Measurements from ENCODE around the gene ACVR2A. TPM values are rescaled to one million over a fixed set of nuclear protein-coding genes. Genes with fewer than 3 reads are reported as not detected.

The ACVR2A gene
- polyA plus RNA-seq, 4 donors = 8.0 to 22.2 (median 9.8) TPM

- DNase-seq (no peak), FAIRE-seq (no peak)
- Histone ChIP-seq H3K4me1 (ENCODE audit: control insufficient read depth in 3 of 3, insufficient read depth in 2 of 3, low read depth in 1 of 3, low read length in 2 of 3) (no peaks in the 10 kb centered on the region), H3K4me3 (ENCODE audit: low read depth in 1 of 3, low read length in 3 of 3) (no peak overlapping the region), H3K9me3 (ENCODE audit: control insufficient read depth in 2 of 2, insufficient read depth in 1 of 2, low read depth in 1 of 2, low read length in 1 of 2) (no peaks in the 10 kb centered on the region), H3K27ac (ENCODE audit: low read depth in 1 of 3, low read length in 2 of 3) (no peak overlapping the region), H3K36me3 (ENCODE audit: control insufficient read depth in 3 of 3, insufficient read depth in 2 of 3, low read depth in 1 of 3, low read length in 3 of 3) (peaks cover 0 to 4% (median 2%) of the 10 kb centered on the region in 3 donors), H3K27me3 (ENCODE audit: control insufficient read depth in 3 of 3, insufficient read depth in 3 of 3, low read length in 3 of 3) (no peaks in the 10 kb centered on the region)
- WGBS, 3 donors = 72 to 82% (median 75%) methylated on average over 4 of the region's 4 CpGs
Measured at GRCh38 chr2:147917161-147917560, 72.3 kb downstream of the ACVR2A start.

DNA sequence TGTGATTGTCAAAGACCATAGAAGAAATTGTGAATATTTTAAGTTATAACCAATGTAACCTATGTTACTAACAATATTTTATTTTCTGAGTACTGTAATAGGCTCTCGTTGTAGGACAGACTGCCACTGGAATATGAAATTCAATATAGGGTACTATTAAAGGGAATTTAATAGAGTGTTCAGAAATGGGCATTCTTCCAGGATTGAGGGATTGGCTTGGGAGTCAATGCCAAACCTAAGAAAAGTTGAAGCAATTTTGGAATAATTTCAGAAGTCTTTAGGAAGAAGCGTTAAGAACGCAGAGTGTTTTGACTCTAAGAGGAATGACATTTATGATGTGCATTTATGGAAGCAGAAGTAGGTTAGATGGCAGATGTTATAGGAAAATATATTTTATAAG, 79.0 kb downstream of the ACVR2A start:
- FAIRE-seq (no peak), DNase-seq (no peak)
- no peaks in the 10 kb centered on the region for H3K9me3 ChIP-seq (ENCODE audit: control insufficient read depth in 2 of 2, insufficient read depth in 1 of 2, low read depth in 1 of 2, low read length in 1 of 2)
- H3K4me3 ChIP-seq (ENCODE audit: low read depth in 1 of 3, low read length in 3 of 3) = no peak overlapping the region
- H3K36me3 ChIP-seq (ENCODE audit: control insufficient read depth in 3 of 3, insufficient read depth in 2 of 3, low read depth in 1 of 3, low read length in 3 of 3) = peaks cover 2 to 9% (median 4%) of the 10 kb centered on the region in 3 donors
- 88 to 93% (median 92%) methylated on average over 3 of the region's 3 CpGs for WGBS, 3 donors
- H3K27ac ChIP-seq (ENCODE audit: low read depth in 1 of 3, low read length in 2 of 3) = no peak overlapping the region
- H3K4me1 ChIP-seq (ENCODE audit: control insufficient read depth in 3 of 3, insufficient read depth in 2 of 3, low read depth in 1 of 3, low read length in 2 of 3) = no peaks in the 10 kb centered on the region
- no peaks in the 10 kb centered on the region for H3K27me3 ChIP-seq (ENCODE audit: control insufficient read depth in 3 of 3, insufficient read depth in 3 of 3, low read length in 3 of 3)

DNA sequence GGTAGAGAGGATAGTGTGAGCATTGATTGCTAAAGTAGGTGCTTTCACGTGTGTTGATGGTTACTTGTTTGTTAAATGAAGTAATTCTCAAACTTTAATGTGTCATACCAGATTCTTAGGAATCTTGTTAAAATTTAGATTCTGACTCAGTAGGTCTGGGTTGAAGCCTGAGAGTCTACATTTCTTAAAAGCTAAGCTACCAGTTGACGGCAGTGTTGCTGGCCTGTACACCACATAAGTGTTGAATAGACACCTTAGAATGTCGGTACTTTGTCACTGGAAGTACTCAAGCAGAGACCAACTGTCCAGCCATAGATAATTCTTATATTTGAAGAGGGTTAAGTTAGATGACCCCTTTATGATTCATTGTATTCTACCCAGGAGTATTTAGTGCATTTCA, 79.8 kb downstream of the ACVR2A start:
- DNase-seq (no peak), FAIRE-seq (no peak)
- Histone ChIP-seq H3K4me1 (ENCODE audit: control insufficient read depth in 3 of 3, insufficient read depth in 2 of 3, low read depth in 1 of 3, low read length in 2 of 3) (no peaks in the 10 kb centered on the region), H3K27ac (ENCODE audit: low read depth in 1 of 3, low read length in 2 of 3) (no peak overlapping the region), H3K27me3 (ENCODE audit: control insufficient read depth in 3 of 3, insufficient read depth in 3 of 3, low read length in 3 of 3) (no peaks in the 10 kb centered on the region), H3K9me3 (ENCODE audit: control insufficient read depth in 2 of 2, insufficient read depth in 1 of 2, low read depth in 1 of 2, low read length in 1 of 2) (no peaks in the 10 kb centered on the region), H3K4me3 (ENCODE audit: low read depth in 1 of 3, low read length in 3 of 3) (no peak overlapping the region), H3K36me3 (ENCODE audit: control insufficient read depth in 3 of 3, insufficient read depth in 2 of 3, low read depth in 1 of 3, low read length in 3 of 3) (peaks cover 2 to 9% (median 4%) of the 10 kb centered on the region in 3 donors)
- WGBS, 3 donors = 91 to 96% (median 93%) methylated on average over 3 of the region's 3 CpGs

GRCh38 chr2:147925886-147926285, 81.1 kb downstream of the ACVR2A start:
- Histone ChIP-seq H3K4me1 (ENCODE audit: control insufficient read depth in 3 of 3, insufficient read depth in 2 of 3, low read depth in 1 of 3, low read length in 2 of 3) (no peaks in the 10 kb centered on the region), H3K9me3 (ENCODE audit: control insufficient read depth in 2 of 2, insufficient read depth in 1 of 2, low read depth in 1 of 2, low read length in 1 of 2) (no peaks in the 10 kb centered on the region), H3K4me3 (ENCODE audit: low read depth in 1 of 3, low read length in 3 of 3) (no peak overlapping the region), H3K27me3 (ENCODE audit: control insufficient read depth in 3 of 3, insufficient read depth in 3 of 3, low read length in 3 of 3) (no peaks in the 10 kb centered on the region), H3K36me3 (ENCODE audit: control insufficient read depth in 3 of 3, insufficient read depth in 2 of 3, low read depth in 1 of 3, low read length in 3 of 3) (peaks cover 2 to 11% (median 3%) of the 10 kb centered on the region in 3 donors), H3K27ac (ENCODE audit: low read depth in 1 of 3, low read length in 2 of 3) (no peak overlapping the region)
- no peak for DNase-seq
- FAIRE-seq = no peak

GRCh38 chr2:147927053-147927588, 82.3 kb downstream of the ACVR2A start:
- no peak for FAIRE-seq

GRCh38 chr2:147933931-147934330, 89.1 kb downstream of the ACVR2A start:
- peaks cover 0 to 9% (median 4%) of the 10 kb centered on the region in 3 donors for H3K36me3 ChIP-seq (ENCODE audit: control insufficient read depth in 3 of 3, insufficient read depth in 2 of 3, low read depth in 1 of 3, low read length in 3 of 3)
- FAIRE-seq = no peak
- H3K4me3 ChIP-seq (ENCODE audit: low read depth in 1 of 3, low read length in 3 of 3) = no peak overlapping the region
- no peak overlapping the region for H3K27ac ChIP-seq (ENCODE audit: low read depth in 1 of 3, low read length in 2 of 3)
- no peaks in the 10 kb centered on the region for H3K4me1 ChIP-seq (ENCODE audit: control insufficient read depth in 3 of 3, insufficient read depth in 2 of 3, low read depth in 1 of 3, low read length in 2 of 3)
- no peak for DNase-seq
- no peaks in the 10 kb centered on the region for H3K27me3 ChIP-seq (ENCODE audit: control insufficient read depth in 3 of 3, insufficient read depth in 3 of 3, low read length in 3 of 3)
- H3K9me3 ChIP-seq (ENCODE audit: control insufficient read depth in 2 of 2, insufficient read depth in 1 of 2, low read depth in 1 of 2, low read length in 1 of 2) = no peaks in the 10 kb centered on the region

More at GRCh38 chr2:147927053-147927588, 82.3 kb downstream of the ACVR2A start:
- Histone ChIP-seq H3K36me3 (ENCODE audit: control insufficient read depth in 3 of 3, insufficient read depth in 2 of 3, low read depth in 1 of 3, low read length in 3 of 3) (peaks cover 0 to 11% (median 2%) of the 10 kb centered on the region in 3 donors), H3K4me3 (ENCODE audit: low read depth in 1 of 3, low read length in 3 of 3) (no peak overlapping the region), H3K9me3 (ENCODE audit: control insufficient read depth in 2 of 2, insufficient read depth in 1 of 2, low read depth in 1 of 2, low read length in 1 of 2) (no peaks in the 10 kb centered on the region), H3K27ac (ENCODE audit: low read depth in 1 of 3, low read length in 2 of 3) (no peak overlapping the region), H3K27me3 (ENCODE audit: control insufficient read depth in 3 of 3, insufficient read depth in 3 of 3, low read length in 3 of 3) (no peaks in the 10 kb centered on the region), H3K4me1 (ENCODE audit: control insufficient read depth in 3 of 3, insufficient read depth in 2 of 3, low read depth in 1 of 3, low read length in 2 of 3) (no peaks in the 10 kb centered on the region)
- DNase-seq = peak in 1 of 2 donors; percentile 65
- 98 to 100% (median 98%) methylated on average over 4 of the region's 4 CpGs for WGBS, 3 donors

DNA sequence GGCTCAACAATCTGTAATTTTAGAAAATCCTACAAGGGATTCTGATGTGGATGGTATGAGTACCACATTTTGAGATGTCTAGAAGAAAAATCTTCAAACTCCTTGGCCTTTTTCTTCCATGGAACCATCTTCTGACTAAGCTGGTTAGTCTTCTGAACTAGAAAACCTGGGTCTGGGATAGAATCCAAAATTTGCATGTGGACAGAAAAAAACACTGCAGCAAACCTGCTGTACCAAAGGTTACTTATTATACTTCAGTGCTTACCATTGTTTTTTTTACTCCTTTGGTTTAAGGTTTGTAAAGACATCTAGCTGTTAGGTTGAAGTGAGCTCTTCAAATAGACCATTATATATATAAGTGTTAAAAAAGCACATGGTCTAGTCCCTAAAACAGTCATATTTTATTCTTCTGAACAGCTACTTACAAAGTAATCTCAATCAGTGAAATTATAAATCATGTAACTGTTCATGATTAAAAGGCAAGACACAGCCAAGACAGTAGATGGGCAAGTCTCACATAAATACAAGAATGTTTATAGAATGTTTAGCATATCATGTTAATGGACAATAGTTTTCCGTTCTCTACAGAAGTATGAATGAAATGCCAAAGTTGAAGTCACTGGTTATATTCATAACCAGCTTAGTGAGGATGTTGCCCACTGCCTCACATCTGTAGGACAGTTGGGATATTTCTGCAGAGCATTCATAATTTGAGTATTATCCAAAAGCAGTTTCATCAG, 90.2 kb downstream of the ACVR2A start:
- Histone ChIP-seq H3K27me3 (ENCODE audit: control insufficient read depth in 3 of 3, insufficient read depth in 3 of 3, low read length in 3 of 3) (no peaks in the 10 kb centered on the region), H3K27ac (ENCODE audit: low read depth in 1 of 3, low read length in 2 of 3) (no peak overlapping the region), H3K36me3 (ENCODE audit: control insufficient read depth in 3 of 3, insufficient read depth in 2 of 3, low read depth in 1 of 3, low read length in 3 of 3) (peaks cover 0 to 7% (median 4%) of the 10 kb centered on the region in 3 donors), H3K9me3 (ENCODE audit: control insufficient read depth in 2 of 2, insufficient read depth in 1 of 2, low read depth in 1 of 2, low read length in 1 of 2) (no peaks in the 10 kb centered on the region), H3K4me3 (ENCODE audit: low read depth in 1 of 3, low read length in 3 of 3) (no peak overlapping the region), H3K4me1 (ENCODE audit: control insufficient read depth in 3 of 3, insufficient read depth in 2 of 3, low read depth in 1 of 3, low read length in 2 of 3) (no peaks in the 10 kb centered on the region)
- FAIRE-seq = no peak
- 73 to 88% (median 75%) methylated on average over 1 of the region's 1 CpG for WGBS, 3 donors
- no peak for DNase-seq

GRCh38 chr2:147937744-147938349, 93.0 kb downstream of the ACVR2A start:
- Histone ChIP-seq H3K27me3 (ENCODE audit: control insufficient read depth in 3 of 3, insufficient read depth in 3 of 3, low read length in 3 of 3) (no peaks in the 10 kb centered on the region), H3K27ac (ENCODE audit: low read depth in 1 of 3, low read length in 2 of 3) (no peak overlapping the region), H3K9me3 (ENCODE audit: control insufficient read depth in 2 of 2, insufficient read depth in 1 of 2, low read depth in 1 of 2, low read length in 1 of 2) (no peaks in the 10 kb centered on the region), H3K4me1 (ENCODE audit: control insufficient read depth in 3 of 3, insufficient read depth in 2 of 3, low read depth in 1 of 3, low read length in 2 of 3) (no peaks in the 10 kb centered on the region), H3K4me3 (ENCODE audit: low read depth in 1 of 3, low read length in 3 of 3) (no peak overlapping the region), H3K36me3 (ENCODE audit: control insufficient read depth in 3 of 3, insufficient read depth in 2 of 3, low read depth in 1 of 3, low read length in 3 of 3) (peaks cover 0 to 4% (median 3%) of the 10 kb centered on the region in 3 donors)
- WGBS, 3 donors = 37 to 45% (median 38%) methylated on average over 3 of the region's 3 CpGs
- FAIRE-seq = peak; percentile 96
- DNase-seq = peak; percentile 36 to 42
